Measurements from ENCODE around the gene HIGD2A.

Gene HIGD2A

GRCh38 chr5:176369934-176370711 lies 18.4 kb upstream of the HIGD2A start:
- DNase-seq: no peak

- no peak for DNase-seq
Observed at GRCh38 chr5:176371621-176372539, 16.7 kb upstream of the HIGD2A start.

GRCh38 chr5:176373100-176373818 lies 15.3 kb upstream of the HIGD2A start:
- no peak for DNase-seq

GRCh38 chr5:176379881-176380280 lies 8.7 kb upstream of the HIGD2A start:
- DNase-seq: no peak

- no peak for DNase-seq
Observed at GRCh38 chr5:176381423-176381822, 7.1 kb upstream of the HIGD2A start.

GRCh38 chr5:176381979-176382378 lies 6.6 kb upstream of the HIGD2A start:
- DNase-seq: no peak

GRCh38 chr5:176382721-176383120 lies 5.8 kb upstream of the HIGD2A start:
- DNase-seq: no peak

- no peak for DNase-seq
Observed at GRCh38 chr5:176383248-176383905, 5.2 kb upstream of the HIGD2A start.

GRCh38 chr5:176383961-176384360 lies 4.6 kb upstream of the HIGD2A start:
- no peak for DNase-seq

GRCh38 chr5:176384366-176384930 lies 4.1 kb upstream of the HIGD2A start:
- DNase-seq: no peak

- no peak for DNase-seq
Observed at GRCh38 chr5:176384991-176385390, 3.6 kb upstream of the HIGD2A start.

- DNase-seq: no peak
Observed at GRCh38 chr5:176386491-176386890, 2.1 kb upstream of the HIGD2A start.

GRCh38 chr5:176387384-176387925 lies 1.1 kb upstream of the HIGD2A start:
- DNase-seq: no peak

- DNase-seq: no peak
Observed at GRCh38 chr5:176388003-176388443, 528 bp upstream of the HIGD2A start.

GRCh38 chr5:176389135-176390123 lies 878 bp downstream of the HIGD2A start:
- DNase-seq: no peak

- no peak for DNase-seq
Observed at GRCh38 chr5:176391479-176391878, 2.9 kb downstream of the HIGD2A start.

- no peak for DNase-seq
Observed at GRCh38 chr5:176391999-176392398, 3.4 kb downstream of the HIGD2A start.

GRCh38 chr5:176392526-176392925 lies 4.0 kb downstream of the HIGD2A start:
- no peak for DNase-seq

- DNase-seq: no peak
Observed at GRCh38 chr5:176394096-176394495, 5.5 kb downstream of the HIGD2A start.

GRCh38 chr5:176394881-176395675 lies 6.5 kb downstream of the HIGD2A start:
- no peak for DNase-seq

All from NCI-H1048 (cell line).